ENCODE measurements around the gene ZBTB3. TPM values are rescaled to one million over a fixed set of nuclear protein-coding genes. Genes with fewer than 3 reads are reported as not detected.
A peak's percentile ranks its signal among the peaks of the same experiment; 100 is the strongest.
"Not testable (repeated sequence)": the region's sequence is repeated elsewhere in the genome, so short reads cannot be mapped to it uniquely, and the experiment has no call there.

Gene ZBTB3
- total RNA-seq, 1 donor from 2014 or later, result 2.9 TPM

DNA sequence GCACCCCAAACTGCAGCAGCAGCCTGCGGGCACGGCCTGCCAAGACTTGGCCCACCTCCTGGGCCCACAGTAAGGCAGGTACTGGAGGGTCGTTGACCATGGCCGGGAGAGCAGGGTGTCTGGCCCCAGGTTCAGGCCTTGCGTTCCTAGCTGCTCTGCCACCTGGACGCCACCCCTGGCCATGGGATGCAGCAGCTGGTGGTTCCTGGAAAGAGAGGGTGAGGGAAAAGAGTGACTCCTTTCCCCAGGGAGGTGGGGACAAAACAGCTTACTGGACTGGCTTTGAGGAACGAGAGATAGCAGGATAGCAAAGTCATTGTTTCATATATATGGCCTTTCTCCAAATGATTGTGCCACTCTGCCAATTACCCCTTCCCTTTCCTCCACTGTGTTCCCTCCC, 48.5 kb downstream of the ZBTB3 start:
- H3K4me1 ChIP-seq, result peaks cover 8 to 21% of the 10 kb centered on the region in 2 donors
- no peaks in the 10 kb centered on the region for H3K9me3 ChIP-seq
- H3K27me3 ChIP-seq, result no peaks in the 10 kb centered on the region
- DNase-seq (ENCODE audit: low spot score in 2 of 2), result no peak
- peak overlapping the region; percentile 75 to 76 for H3K4me3 ChIP-seq
- H3K36me3 ChIP-seq, result peaks cover 3 to 4% of the 10 kb centered on the region in 2 donors
- peak overlapping the region; percentile 61 to 86 for H3K27ac ChIP-seq
- intact Hi-C loops (cut with DNase I), result loop anchor here (5.0 kb wide), 1 partner anchor 127 kb away; the partner anchor contains the start of genes STX5 and TEX54
- TF ChIP-seq, protein P1, sequence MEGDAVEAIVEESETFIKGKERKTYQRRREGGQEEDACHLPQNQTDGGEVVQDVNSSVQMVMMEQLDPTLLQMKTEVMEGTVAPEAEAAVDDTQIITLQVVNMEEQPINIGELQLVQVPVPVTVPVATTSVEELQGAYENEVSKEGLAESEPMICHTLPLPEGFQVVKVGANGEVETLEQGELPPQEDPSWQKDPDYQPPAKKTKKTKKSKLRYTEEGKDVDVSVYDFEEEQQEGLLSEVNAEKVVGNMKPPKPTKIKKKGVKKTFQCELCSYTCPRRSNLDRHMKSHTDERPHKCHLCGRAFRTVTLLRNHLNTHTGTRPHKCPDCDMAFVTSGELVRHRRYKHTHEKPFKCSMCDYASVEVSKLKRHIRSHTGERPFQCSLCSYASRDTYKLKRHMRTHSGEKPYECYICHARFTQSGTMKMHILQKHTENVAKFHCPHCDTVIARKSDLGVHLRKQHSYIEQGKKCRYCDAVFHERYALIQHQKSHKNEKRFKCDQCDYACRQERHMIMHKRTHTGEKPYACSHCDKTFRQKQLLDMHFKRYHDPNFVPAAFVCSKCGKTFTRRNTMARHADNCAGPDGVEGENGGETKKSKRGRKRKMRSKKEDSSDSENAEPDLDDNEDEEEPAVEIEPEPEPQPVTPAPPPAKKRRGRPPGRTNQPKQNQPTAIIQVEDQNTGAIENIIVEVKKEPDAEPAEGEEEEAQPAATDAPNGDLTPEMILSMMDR (IDR thresholded peaks at IDR 0.05), result no peak

GRCh38 chr11:62703921-62704320, 50.0 kb downstream of the ZBTB3 start:
- H3K4me3 ChIP-seq; DNase-seq (ENCODE audit: low spot score in 2 of 2); H3K9me3 ChIP-seq; intact Hi-C loops (cut with DNase I); H3K27ac ChIP-seq; H3K36me3 ChIP-seq; H3K27me3 ChIP-seq: not testable (repeated sequence)
- peaks cover 8 to 17% of the 10 kb centered on the region in 2 donors for H3K4me1 ChIP-seq

DNA sequence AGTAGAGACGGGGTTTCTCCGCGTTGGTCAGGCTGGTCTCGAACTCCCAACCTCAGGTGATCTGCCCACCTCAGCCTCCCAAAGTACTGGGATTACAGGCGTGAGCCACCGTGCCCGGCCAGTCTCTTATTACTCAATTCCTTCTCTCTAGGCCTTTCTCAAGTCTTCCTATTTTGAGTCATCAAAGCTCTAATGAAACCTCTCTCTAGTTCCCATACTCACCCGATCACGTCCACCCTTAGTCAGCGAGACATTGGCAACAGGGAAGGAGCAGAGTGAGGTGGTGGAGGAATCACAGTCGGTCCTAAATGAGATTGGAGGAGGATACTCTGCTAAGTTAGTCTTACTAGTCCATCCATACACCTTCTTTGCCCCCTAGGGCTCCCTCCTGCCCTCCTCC, 51.7 kb downstream of the ZBTB3 start:
- H3K9me3 ChIP-seq, result no peaks in the 10 kb centered on the region
- no peak overlapping the region for H3K27ac ChIP-seq
- peaks cover 0 to 4% of the 10 kb centered on the region in 2 donors for H3K36me3 ChIP-seq
- intact Hi-C loops (cut with DNase I), result no loop called here
- TF ChIP-seq, protein P1 (IDR thresholded peaks at IDR 0.05), result no peak
- H3K4me3 ChIP-seq, result no peak overlapping the region
- H3K4me1 ChIP-seq, result peaks cover 4 to 8% of the 10 kb centered on the region in 2 donors
- H3K27me3 ChIP-seq, result no peaks in the 10 kb centered on the region
- DNase-seq (ENCODE audit: low spot score in 2 of 2), result no peak

Other genes with a start within 250 kb of the ZBTB3 start
- 718 TPM for gene AHNAK, start 207.4 kb downstream of the ZBTB3 start, total RNA-seq
- 1,083 TPM for gene EEF1G, start 180.3 kb downstream of the ZBTB3 start, total RNA-seq
- 18.4 TPM for gene TUT1, start 162.6 kb downstream of the ZBTB3 start, total RNA-seq
- gene MTA2, start 152.3 kb downstream of the ZBTB3 start, total RNA-seq, result 79.2 TPM
- gene EML3, start 141.4 kb downstream of the ZBTB3 start, total RNA-seq, result 207 TPM
- not detected for gene ROM1, start 140.9 kb downstream of the ZBTB3 start, total RNA-seq
- 61.3 TPM for gene B3GAT3, start 132.2 kb downstream of the ZBTB3 start, total RNA-seq
- 326 TPM for gene GANAB, start 107.5 kb downstream of the ZBTB3 start, total RNA-seq
- 8.1 TPM for gene INTS5, start 100.9 kb downstream of the ZBTB3 start, total RNA-seq
- gene C11orf98, start 89.0 kb downstream of the ZBTB3 start, total RNA-seq, result 49.8 TPM
- not detected for gene CSKMT, start 88.8 kb downstream of the ZBTB3 start, total RNA-seq
- gene UQCC3, start 82.5 kb downstream of the ZBTB3 start, total RNA-seq, result 3.9 TPM
- not detected for gene LBHD1, start 81.9 kb downstream of the ZBTB3 start, total RNA-seq
- gene UBXN1, start 75.1 kb downstream of the ZBTB3 start, total RNA-seq, result 60.2 TPM
- gene LRRN4CL, start 64.6 kb downstream of the ZBTB3 start, total RNA-seq, result 12.1 TPM
- 55.9 TPM for gene BSCL2, start 46.7 kb downstream of the ZBTB3 start, total RNA-seq
- gene GNG3, start 46.5 kb downstream of the ZBTB3 start, total RNA-seq, result not detected
- 14.6 TPM for gene HNRNPUL2, start 26.7 kb downstream of the ZBTB3 start, total RNA-seq
- 1.4 TPM for gene TTC9C, start 25.7 kb downstream of the ZBTB3 start, total RNA-seq
- 110 TPM for gene POLR2G, start 7.4 kb upstream of the ZBTB3 start, total RNA-seq
- 51.7 TPM for gene TAF6L, start 17.2 kb upstream of the ZBTB3 start, total RNA-seq
- 102 TPM for gene TMEM179B, start 33.2 kb upstream of the ZBTB3 start, total RNA-seq
- gene TMEM223, start 37.8 kb upstream of the ZBTB3 start, total RNA-seq, result 92.5 TPM
- gene NXF1, start 51.3 kb upstream of the ZBTB3 start, total RNA-seq, result 41.8 TPM
- 40.3 TPM for gene STX5, start 77.9 kb upstream of the ZBTB3 start, total RNA-seq
- not detected for gene TEX54, start 78.7 kb upstream of the ZBTB3 start, total RNA-seq
- 28.7 TPM for gene WDR74, start 85.4 kb upstream of the ZBTB3 start, total RNA-seq
- 143 TPM for gene SLC3A2, start 126.7 kb upstream of the ZBTB3 start, total RNA-seq
- gene CHRM1, start 167.2 kb upstream of the ZBTB3 start, total RNA-seq, result not detected
- not detected for gene SLC22A6, start 230.8 kb upstream of the ZBTB3 start, total RNA-seq

All from ascending aorta (tissue), 2 donors.